NB4 (cell line): Measurements from ENCODE around the gene ENAM.

ENCODE experiments used
- MYC ChIP-seq: IDR thresholded peaks from 2 replicates; pipeline ENCODE4 v1.6.1; 2011; ENCODE audit warnings: low read depth, low read length
- POLR2A ChIP-seq: IDR thresholded peaks from 2 replicates; pipeline ENCODE4 v1.6.1; 2011; ENCODE audit warnings: mild to moderate bottlenecking; ENCODE audit not compliant: insufficient read length; ENCODE audit errors: extremely low read depth
- TF ChIP-seq, protein P1 (sequence below): IDR thresholded peaks from one replicate; pipeline ENCODE4 v1.5.1; 2012; ENCODE audit warnings: low read depth, low read length
- TF ChIP-seq, protein P2 (sequence below): IDR thresholded peaks from 2 replicates; pipeline ENCODE4 v1.6.1; 2011; ENCODE audit warnings: low read depth, low read length

DNA sequence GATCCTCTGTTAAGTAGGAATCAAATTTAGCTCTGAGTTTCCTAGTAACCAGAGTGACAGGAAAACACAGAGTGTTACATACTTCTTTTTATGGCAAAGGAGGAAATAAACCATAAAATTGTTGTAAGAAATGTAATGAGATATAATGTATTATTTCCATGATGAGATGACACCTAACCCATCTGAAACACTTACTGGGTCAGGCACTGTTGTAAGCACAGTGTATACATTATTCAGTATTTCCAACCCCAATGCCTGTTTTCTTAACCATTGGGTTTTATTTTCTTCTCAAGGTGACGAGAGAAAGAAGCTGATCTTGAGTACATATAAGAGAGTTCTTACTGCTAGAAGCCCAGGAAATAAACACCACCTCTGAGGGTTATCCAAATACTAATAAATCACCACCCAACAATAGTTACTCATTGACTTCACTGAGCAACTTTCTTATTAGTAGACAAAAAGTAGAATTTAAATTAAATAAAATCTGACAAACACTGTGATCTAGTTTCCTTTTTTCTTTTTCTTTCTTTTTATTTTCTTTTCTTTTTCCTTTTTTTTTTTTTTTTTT lies 4.2 kb upstream of the ENAM start:
- TF ChIP-seq POLR2A (no peak), MYC (no peak)
- TF ChIP-seq, protein P1, sequence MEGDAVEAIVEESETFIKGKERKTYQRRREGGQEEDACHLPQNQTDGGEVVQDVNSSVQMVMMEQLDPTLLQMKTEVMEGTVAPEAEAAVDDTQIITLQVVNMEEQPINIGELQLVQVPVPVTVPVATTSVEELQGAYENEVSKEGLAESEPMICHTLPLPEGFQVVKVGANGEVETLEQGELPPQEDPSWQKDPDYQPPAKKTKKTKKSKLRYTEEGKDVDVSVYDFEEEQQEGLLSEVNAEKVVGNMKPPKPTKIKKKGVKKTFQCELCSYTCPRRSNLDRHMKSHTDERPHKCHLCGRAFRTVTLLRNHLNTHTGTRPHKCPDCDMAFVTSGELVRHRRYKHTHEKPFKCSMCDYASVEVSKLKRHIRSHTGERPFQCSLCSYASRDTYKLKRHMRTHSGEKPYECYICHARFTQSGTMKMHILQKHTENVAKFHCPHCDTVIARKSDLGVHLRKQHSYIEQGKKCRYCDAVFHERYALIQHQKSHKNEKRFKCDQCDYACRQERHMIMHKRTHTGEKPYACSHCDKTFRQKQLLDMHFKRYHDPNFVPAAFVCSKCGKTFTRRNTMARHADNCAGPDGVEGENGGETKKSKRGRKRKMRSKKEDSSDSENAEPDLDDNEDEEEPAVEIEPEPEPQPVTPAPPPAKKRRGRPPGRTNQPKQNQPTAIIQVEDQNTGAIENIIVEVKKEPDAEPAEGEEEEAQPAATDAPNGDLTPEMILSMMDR = no peak
- TF ChIP-seq, protein P2, sequence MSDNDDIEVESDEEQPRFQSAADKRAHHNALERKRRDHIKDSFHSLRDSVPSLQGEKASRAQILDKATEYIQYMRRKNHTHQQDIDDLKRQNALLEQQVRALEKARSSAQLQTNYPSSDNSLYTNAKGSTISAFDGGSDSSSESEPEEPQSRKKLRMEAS = no peak
